GM21515 (cell line): Measurements from ENCODE around the gene PTGES3.
"Not testable (repeated sequence)": the region's sequence is repeated elsewhere in the genome, so short reads cannot be mapped to it uniquely, and the experiment has no call there.

Experiments
- ATAC-seq: cut with Tn5 transposase; IDR thresholded peaks from one replicate; pipeline ENCODE4 v1.9.1; 2021; ENCODE audit not compliant: unreplicated experiment

PTGES3 gene

DNA sequence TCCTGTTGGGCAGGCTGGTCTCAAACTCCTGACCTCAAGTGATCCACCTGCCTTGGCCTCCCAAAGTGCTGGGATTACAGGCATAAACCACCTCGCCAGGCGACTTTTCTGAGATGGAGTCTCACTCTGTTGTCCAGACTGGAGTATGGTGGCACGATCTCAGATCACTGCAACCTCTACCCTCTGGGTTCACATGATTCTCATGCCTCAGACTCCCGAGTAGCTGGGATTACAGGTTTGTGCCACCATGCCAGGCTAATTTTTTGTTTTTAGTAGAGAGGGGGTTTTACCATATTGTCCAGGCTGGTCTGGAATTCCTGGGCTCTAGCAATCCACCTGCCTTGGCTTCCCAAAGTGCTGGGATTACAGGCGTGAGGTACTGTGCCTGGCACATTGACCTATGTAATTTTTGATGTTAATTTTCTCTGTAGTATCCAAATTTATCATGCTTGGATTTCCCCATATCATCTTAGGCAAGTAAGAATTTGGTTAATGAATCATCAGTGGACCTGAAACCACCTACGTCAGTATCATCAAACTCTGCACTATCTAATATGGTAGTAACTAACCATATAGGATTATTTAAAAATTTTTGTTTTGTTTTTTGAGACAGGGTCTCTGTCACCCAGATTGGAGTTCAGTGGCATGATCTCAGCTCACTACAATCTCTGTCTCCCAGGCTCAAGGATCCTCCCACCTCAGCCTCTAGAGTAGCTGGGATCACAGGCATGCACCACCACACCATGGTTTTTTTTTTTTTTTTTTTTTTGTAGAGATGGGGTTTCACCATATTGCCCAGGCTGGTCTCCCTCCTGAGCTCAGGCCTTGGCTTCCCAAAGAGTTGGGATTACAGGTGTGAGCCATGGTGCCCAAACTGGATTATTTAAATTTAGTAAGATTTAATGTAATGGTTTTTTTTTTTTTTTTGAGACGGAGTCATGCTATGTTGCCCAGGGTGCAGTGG is 30.4 kb downstream of the PTGES3 start:
- no peak for ATAC-seq

DNA sequence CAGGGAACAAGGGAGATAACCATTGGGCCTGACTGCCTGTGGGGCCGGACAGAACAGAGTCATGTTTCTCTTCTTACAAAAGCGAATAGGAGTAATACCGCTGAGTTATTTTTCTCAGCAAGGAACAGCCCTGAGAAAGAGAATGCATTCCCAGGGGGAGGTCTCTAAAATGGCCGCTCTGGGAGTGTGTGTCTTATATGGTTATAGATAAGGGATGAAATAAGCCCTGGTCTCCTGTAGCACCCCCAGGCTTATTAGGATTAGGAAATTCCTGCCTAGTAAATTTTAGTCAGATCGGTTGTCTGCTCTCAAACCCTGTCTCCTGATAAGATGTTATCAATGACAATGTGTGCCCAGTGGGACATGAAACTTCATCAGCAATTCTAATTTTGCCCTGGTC is 34.3 kb downstream of the PTGES3 start:
- not testable (repeated sequence) for ATAC-seq

DNA sequence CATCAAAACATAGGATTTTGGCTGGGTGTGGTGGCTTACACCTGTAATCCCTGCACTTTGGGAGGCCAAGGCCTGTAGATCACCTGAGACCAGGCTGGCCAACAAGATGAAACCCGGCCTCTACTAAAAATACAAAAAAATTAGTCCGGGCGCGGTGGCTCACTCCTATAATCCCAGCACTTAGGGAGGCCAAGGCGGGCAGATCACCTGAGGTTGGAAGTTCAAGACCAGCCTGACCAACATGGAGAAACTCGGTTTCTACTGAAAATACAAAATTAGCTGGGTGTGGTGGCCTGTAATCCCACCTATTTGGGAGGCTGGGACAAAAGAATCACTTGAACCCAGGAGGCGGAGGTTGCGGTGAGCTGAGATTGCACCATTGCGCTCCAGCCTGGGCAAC is 40.1 kb downstream of the PTGES3 start:
- not testable (repeated sequence) for ATAC-seq

- peak; percentile 98 for ATAC-seq
Measured at GRCh38 chr12:56645717-56646446, 42.2 kb downstream of the PTGES3 start, which contains the start of gene ATP5F1B. Gene ATP5F1B (minus strand): TSS chr12:56645984. CDS start chr12:56645963, 21 bp downstream.

DNA sequence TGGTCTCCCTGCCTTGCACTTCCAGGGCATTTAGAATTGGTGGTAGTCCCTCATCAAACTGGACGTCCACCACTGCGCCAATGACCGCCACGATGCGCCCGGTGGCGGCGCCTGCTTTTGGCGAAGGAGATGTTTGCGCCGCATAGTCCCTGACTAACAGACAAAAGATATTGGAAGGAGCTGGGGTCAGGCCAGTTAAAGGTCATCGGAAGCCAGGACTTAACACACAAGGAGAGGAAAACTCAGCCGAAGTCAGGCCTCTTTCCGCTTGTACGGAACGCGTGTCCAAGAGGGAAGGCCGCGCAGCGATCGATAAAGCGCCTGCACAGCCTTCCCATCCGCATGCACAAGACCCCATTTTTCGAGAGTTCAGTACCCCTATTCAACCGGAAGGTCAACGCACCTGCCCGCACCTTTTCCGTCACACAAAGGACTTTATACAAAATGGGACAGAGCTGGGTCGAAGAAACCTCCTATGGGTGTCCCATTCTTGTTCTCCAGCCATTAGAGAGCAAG is 42.8 kb downstream of the PTGES3 start:
- no peak for ATAC-seq

GRCh38 chr12:56644654-56645053 is 43.4 kb downstream of the PTGES3 start:
- ATAC-seq: no peak

- no peak for ATAC-seq
Measured at GRCh38 chr12:56641219-56641618, 46.9 kb downstream of the PTGES3 start.

DNA sequence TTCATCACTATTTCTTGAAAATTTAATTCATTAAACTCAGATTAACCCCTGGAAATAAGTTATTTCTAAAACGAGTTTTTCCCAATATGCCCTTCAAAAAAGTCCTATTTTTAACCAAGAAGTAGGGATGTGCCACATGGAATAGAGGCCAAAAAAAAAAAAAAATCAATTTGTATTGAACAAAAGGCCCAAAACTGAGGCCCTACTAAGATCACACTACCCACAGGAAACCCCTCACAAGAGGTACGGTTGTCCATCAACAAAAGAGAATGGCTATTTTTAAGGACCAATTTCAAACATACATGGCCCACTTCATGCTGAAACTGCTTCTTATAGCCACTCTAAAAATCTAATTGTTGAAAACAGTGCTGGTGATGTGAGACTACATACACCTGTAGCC is 50.5 kb downstream of the PTGES3 start:
- ATAC-seq: no peak

- peak; percentile 50 for ATAC-seq
Measured at GRCh38 chr12:56636675-56637540, 51.2 kb downstream of the PTGES3 start.

GRCh38 chr12:56635806-56636674 is 52.0 kb downstream of the PTGES3 start:
- peak; percentile 40 for ATAC-seq

GRCh38 chr12:56634837-56635791 is 53.0 kb downstream of the PTGES3 start:
- peak; percentile 24 for ATAC-seq

GRCh38 chr12:56634242-56634836 is 53.7 kb downstream of the PTGES3 start:
- no peak for ATAC-seq

DNA sequence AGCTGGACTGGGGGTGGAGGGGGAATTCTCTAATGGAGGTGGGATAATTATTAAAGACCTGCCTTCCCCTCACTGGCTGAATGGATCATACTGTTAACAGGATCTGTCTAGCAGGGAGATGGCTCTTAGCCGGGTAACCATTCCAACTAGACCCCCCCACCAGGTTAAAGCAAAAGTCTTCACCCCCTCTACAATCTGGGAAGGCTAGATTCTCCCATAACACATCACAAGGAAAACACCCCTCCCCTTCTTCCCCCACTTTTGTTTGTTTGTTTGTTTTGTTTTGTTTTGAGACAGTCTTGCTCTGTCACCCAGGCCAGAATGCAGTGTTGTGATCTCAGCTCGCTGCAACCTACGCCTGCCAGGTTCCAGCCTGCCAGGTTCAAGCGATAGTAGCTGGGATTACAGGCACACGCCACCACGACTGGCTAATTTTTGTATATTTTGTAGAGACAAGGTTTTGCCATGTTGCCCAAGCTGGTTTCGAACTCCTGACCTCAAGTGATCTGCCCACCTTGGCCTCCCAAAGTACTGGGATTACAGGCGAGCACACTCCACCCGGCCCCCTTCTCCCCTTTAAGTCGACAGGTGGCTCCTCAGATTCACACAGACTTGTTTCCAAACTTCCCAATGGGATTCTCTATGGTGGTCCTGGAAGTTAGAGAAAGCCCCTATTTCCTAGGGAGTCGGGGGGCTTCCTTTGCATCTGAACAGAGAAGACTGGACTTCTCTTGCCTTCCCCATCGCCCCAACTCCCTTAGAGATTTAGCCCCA is 54.4 kb downstream of the PTGES3 start:
- no peak for ATAC-seq

GRCh38 chr12:56632701-56633467 is 55.2 kb downstream of the PTGES3 start:
- no peak for ATAC-seq

DNA sequence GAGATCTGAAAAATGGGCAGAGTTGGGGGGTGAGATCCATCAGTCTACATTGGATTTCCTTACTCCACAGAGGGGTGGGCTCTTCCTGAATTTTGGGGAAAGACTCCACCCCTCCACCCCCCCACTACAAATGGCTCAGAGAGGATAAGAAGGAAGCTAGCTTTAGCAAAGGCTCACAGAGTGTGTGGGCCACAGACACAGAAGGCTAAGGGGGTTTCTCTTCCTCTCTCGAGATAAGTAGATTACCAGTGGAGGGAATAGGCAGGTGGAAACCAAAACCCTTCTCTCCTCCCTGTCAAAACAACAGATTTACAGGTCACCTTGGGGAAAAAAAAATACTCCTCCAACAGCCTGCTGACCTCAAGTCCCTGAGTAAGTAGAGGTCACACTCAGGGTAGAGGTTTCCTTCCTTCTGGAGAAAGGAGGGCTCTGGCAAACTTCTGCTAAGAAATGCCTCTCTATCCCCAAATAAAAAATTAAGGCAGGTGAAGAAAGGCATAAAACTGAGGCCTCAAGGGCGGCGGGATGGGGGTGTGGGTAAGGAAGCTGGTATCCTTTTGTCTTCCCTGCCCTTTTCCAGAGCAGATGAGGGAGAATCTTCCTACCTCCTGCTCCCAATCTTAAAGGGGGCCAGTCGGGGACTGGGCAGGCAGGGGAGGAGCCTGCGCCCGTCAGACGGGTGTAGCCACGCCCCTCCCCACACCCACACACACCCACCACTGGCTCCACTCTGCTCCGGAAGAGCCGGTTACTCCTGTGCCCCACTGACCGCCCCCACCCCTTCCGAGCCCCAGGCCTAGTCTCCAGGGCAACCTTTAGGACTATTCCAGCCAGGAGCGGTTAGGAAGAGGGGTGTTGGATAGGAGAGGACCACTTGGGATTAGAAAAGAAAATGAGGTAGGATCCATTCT is 56.0 kb downstream of the PTGES3 start:
- peak; percentile 20 for ATAC-seq

DNA sequence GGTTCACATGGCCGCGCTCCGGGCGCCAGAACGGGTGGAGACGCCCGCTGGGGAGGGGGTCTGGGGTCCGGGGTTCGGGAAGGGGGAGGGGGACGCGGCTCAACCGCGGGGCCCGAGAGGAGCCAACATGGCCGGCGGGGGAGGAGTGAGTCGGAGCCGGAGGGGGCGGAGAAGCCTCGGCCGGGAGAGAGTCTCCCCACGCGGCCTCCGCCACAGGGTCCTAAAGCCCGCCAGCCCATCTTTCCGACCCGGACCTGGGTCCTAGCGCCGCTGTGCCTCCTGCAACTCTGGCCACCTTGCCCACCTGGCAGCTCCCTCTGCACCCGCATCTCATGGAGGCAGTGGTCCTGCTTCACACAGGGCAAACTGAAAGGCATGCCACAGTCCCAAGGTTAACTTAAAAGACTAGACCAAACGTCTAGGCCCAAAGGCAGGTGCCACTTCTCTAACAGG is 57.9 kb downstream of the PTGES3 start, which contains the start of gene BAZ2A:
Gene BAZ2A, minus strand, starts transcription at position 147 of the 453 bp plus-strand sequence. CDS start 12,796 bp downstream, outside the sequence.
- ATAC-seq: peak; percentile 49
